ENCODE results near the gene AVEN. TPM values are rescaled to one million over a fixed set of nuclear protein-coding genes. Genes with fewer than 3 reads are reported as not detected.

The AVEN gene
- total RNA-seq, 1 experiment from 2014 or later: 17.0 TPM

GRCh38 chr15:34012461-34013028 lies 26.5 kb downstream of the AVEN start:
- ChIA-PET CTCF (no interaction called here), POLR2A (ENCODE audit: low non-redundant PET) (no interaction called here)
- no TSS peak for BruUV-seq (replicated peaks)
- no peak for DNase-seq (ENCODE audit: low spot score)
- Histone ChIP-seq H3K4me1 (ENCODE audit: insufficient read depth, low read length, poor library complexity, severe bottlenecking) (no peaks in the 10 kb centered on the region), H3K27ac (ENCODE audit: low read depth, low read length, poor library complexity, severe bottlenecking) (no peak overlapping the region), H3K4me3 (ENCODE audit: low read depth, low read length, poor library complexity, severe bottlenecking) (no peak overlapping the region), H3K36me3 (ENCODE audit: insufficient read depth, low read length, poor library complexity, severe bottlenecking) (no peaks in the 10 kb centered on the region), H3K9me3 (ENCODE audit: low read depth, low read length, poor library complexity, severe bottlenecking) (no peaks in the 10 kb centered on the region), H3K27me3 (replicated peaks; ENCODE audit: insufficient read depth, low read depth, low read length, poor library complexity) (no peaks in the 10 kb centered on the region)
- intact Hi-C loops (cut with micrococcal nuclease; ENCODE audit: unreplicated experiment): no loop called here
- TF ChIP-seq CTCF (conservative IDR thresholded peaks at IDR 0.05; ENCODE audit: low read depth, low read length) (no peak), EZH2 (IDR thresholded peaks at IDR 0.05; ENCODE audit: borderline replicate concordance, low read depth, low read length, poor library complexity, severe bottlenecking) (no peak)

- Histone ChIP-seq H3K4me1 (ENCODE audit: insufficient read depth, low read length, poor library complexity, severe bottlenecking) (no peaks in the 10 kb centered on the region), H3K27me3 (replicated peaks; ENCODE audit: insufficient read depth, low read depth, low read length, poor library complexity) (no peaks in the 10 kb centered on the region), H3K9me3 (ENCODE audit: low read depth, low read length, poor library complexity, severe bottlenecking) (no peaks in the 10 kb centered on the region), H3K36me3 (ENCODE audit: insufficient read depth, low read length, poor library complexity, severe bottlenecking) (no peaks in the 10 kb centered on the region), H3K4me3 (ENCODE audit: low read depth, low read length, poor library complexity, severe bottlenecking) (no peak overlapping the region), H3K27ac (ENCODE audit: low read depth, low read length, poor library complexity, severe bottlenecking) (no peak overlapping the region)
- ChIA-PET CTCF (no interaction called here), POLR2A (ENCODE audit: low non-redundant PET) (no interaction called here)
- intact Hi-C loops (cut with micrococcal nuclease; ENCODE audit: unreplicated experiment): no loop called here
- TF ChIP-seq EZH2 (IDR thresholded peaks at IDR 0.05; ENCODE audit: borderline replicate concordance, low read depth, low read length, poor library complexity, severe bottlenecking) (no peak), CTCF (conservative IDR thresholded peaks at IDR 0.05; ENCODE audit: low read depth, low read length) (no peak)
- DNase-seq (ENCODE audit: low spot score): no peak
- no TSS peak for BruUV-seq (replicated peaks)
Observed at GRCh38 chr15:34011481-34011880, 27.5 kb downstream of the AVEN start.

GRCh38 chr15:34010921-34011320 lies 28.1 kb downstream of the AVEN start:
- H3K4me3 ChIP-seq (ENCODE audit: low read depth, low read length, poor library complexity, severe bottlenecking): no peak overlapping the region
- no peaks in the 10 kb centered on the region for H3K36me3 ChIP-seq (ENCODE audit: insufficient read depth, low read length, poor library complexity, severe bottlenecking)
- H3K4me1 ChIP-seq (ENCODE audit: insufficient read depth, low read length, poor library complexity, severe bottlenecking): no peaks in the 10 kb centered on the region
- H3K9me3 ChIP-seq (ENCODE audit: low read depth, low read length, poor library complexity, severe bottlenecking): no peaks in the 10 kb centered on the region
- POLR2A ChIA-PET (ENCODE audit: low non-redundant PET): no interaction called here
- TF ChIP-seq EZH2 (IDR thresholded peaks at IDR 0.05; ENCODE audit: borderline replicate concordance, low read depth, low read length, poor library complexity, severe bottlenecking): no peak
- no peak for TF ChIP-seq CTCF (conservative IDR thresholded peaks at IDR 0.05; ENCODE audit: low read depth, low read length)
- intact Hi-C loops (cut with micrococcal nuclease; ENCODE audit: unreplicated experiment): no loop called here
- no peak for DNase-seq (ENCODE audit: low spot score)
- no peaks in the 10 kb centered on the region for H3K27me3 ChIP-seq (replicated peaks; ENCODE audit: insufficient read depth, low read depth, low read length, poor library complexity)
- CTCF ChIA-PET: no interaction called here
- no TSS peak for BruUV-seq (replicated peaks)
- no peak overlapping the region for H3K27ac ChIP-seq (ENCODE audit: low read depth, low read length, poor library complexity, severe bottlenecking)
